ENCODE measurements around the gene LRMDA.

LRMDA gene

GRCh38 chr10:76085002-76085816, 653.8 kb downstream of the LRMDA start:
- DNase-seq (ENCODE audit: low read depth in 2 of 2) = no peak

GRCh38 chr10:76085817-76086167, 654.4 kb downstream of the LRMDA start:
- no peak for DNase-seq (ENCODE audit: low read depth in 2 of 2)

GRCh38 chr10:76086170-76086760, 654.8 kb downstream of the LRMDA start:
- no peak for DNase-seq (ENCODE audit: low read depth in 2 of 2)

- no peak for DNase-seq (ENCODE audit: low read depth in 2 of 2)
Measured at GRCh38 chr10:76086761-76087639, 655.6 kb downstream of the LRMDA start.

- DNase-seq (ENCODE audit: low read depth in 2 of 2) = no peak
Measured at GRCh38 chr10:76088008-76088407, 656.6 kb downstream of the LRMDA start.

GRCh38 chr10:76088980-76089379, 657.6 kb downstream of the LRMDA start:
- no peak for DNase-seq (ENCODE audit: low read depth in 2 of 2)

- DNase-seq (ENCODE audit: low read depth in 2 of 2) = no peak
Measured at GRCh38 chr10:76089556-76090180, 658.2 kb downstream of the LRMDA start.

- DNase-seq (ENCODE audit: low read depth in 2 of 2) = no peak
Measured at GRCh38 chr10:76091926-76092325, 660.5 kb downstream of the LRMDA start.

- no peak for DNase-seq (ENCODE audit: low read depth in 2 of 2)
Measured at GRCh38 chr10:76106611-76107010, 675.2 kb downstream of the LRMDA start.

- no peak for DNase-seq (ENCODE audit: low read depth in 2 of 2)
Measured at GRCh38 chr10:76108563-76109359, 677.3 kb downstream of the LRMDA start.

- DNase-seq (ENCODE audit: low read depth in 2 of 2) = no peak
Measured at GRCh38 chr10:76111404-76111803, 680.0 kb downstream of the LRMDA start.

- DNase-seq (ENCODE audit: low read depth in 2 of 2) = no peak
Measured at GRCh38 chr10:76111986-76112825, 680.8 kb downstream of the LRMDA start.

GRCh38 chr10:76112826-76113150, 681.4 kb downstream of the LRMDA start:
- DNase-seq (ENCODE audit: low read depth in 2 of 2) = no peak

- DNase-seq (ENCODE audit: low read depth in 2 of 2) = no peak
Measured at GRCh38 chr10:76113952-76114351, 682.5 kb downstream of the LRMDA start.

- DNase-seq (ENCODE audit: low read depth in 2 of 2) = no peak
Measured at GRCh38 chr10:76114581-76115001, 683.2 kb downstream of the LRMDA start.

- no peak for DNase-seq (ENCODE audit: low read depth in 2 of 2)
Measured at GRCh38 chr10:76115131-76115470, 683.7 kb downstream of the LRMDA start.

GRCh38 chr10:76115471-76116155, 684.2 kb downstream of the LRMDA start:
- no peak for DNase-seq (ENCODE audit: low read depth in 2 of 2)

- no peak for DNase-seq (ENCODE audit: low read depth in 2 of 2)
Measured at GRCh38 chr10:76116523-76116922, 685.1 kb downstream of the LRMDA start.

GRCh38 chr10:76117949-76118348, 686.5 kb downstream of the LRMDA start:
- no peak for DNase-seq (ENCODE audit: low read depth in 2 of 2)

- no peak for DNase-seq (ENCODE audit: low read depth in 2 of 2)
Measured at GRCh38 chr10:76119036-76119435, 687.6 kb downstream of the LRMDA start.
